Panc1 (cell line): Measurements from ENCODE around the gene ZSCAN31. TPM values are rescaled to one million over a fixed set of nuclear protein-coding genes. Genes with fewer than 3 reads are reported as not detected.

Experiments
- ATAC-seq: fragments of 200-7000 bp; cut with Tn5 transposase; 2 replicates; pipeline ENCODE4 v1.9.1; 2020; ENCODE audit warnings: mild to moderate bottlenecking, moderate library complexity
- Bru-seq: library from RNA; stranded (reverse); fragments of 400-500 nt; gene quantifications from one replicate; lab custom pipeline; 2021; lab: Mats Ljungman, UMichigan
- BruChase-seq, 2 experiments: library from RNA; stranded (reverse); fragments of 400-500 nt; gene quantifications; one replicate each; lab custom pipeline; 2021; lab: Mats Ljungman, UMichigan
- BruUV-seq: library from RNA; stranded (reverse); fragments of 400-500 nt; replicated peaks from 2 replicates; lab custom pipeline; 2021; lab: Mats Ljungman, UMichigan
- CTCF ChIA-PET: fragments of 300-600 bp; sonication (Branson Sonifier 250); formaldehyde crosslinking; loops from one replicate; lab custom pipeline; 2022; ENCODE audit warnings: antibody characterized with exemption; lab: Charles Lee
- POLR2A ChIA-PET: fragments of 300-600 bp; sonication (Branson Sonifier 250); formaldehyde crosslinking; loops from one replicate; lab custom pipeline; 2022; ENCODE audit warnings: antibody characterized with exemption; lab: Charles Lee
- DNase-seq: peaks from one replicate; pipeline ENCODE4 v3.0.0-alpha.2; 2010; ENCODE audit warnings: low read depth, low spot score
- H3K27ac ChIP-seq: 2 replicates; pipeline ENCODE4 v1.5.1; 2011; ENCODE audit warnings: mild to moderate bottlenecking, low read length, inconsistent platforms
- H3K27me3 ChIP-seq: fragments of 200-500 bp; sonication (Bioruptor generic); 2 replicates; pipeline ENCODE4 v1.6.0; 2014; ENCODE audit warnings: low read length, inconsistent platforms; ENCODE audit not compliant: control insufficient read depth, insufficient read depth
- H3K36me3 ChIP-seq: fragments of 200-500 bp; sonication (Bioruptor generic); 2 replicates; pipeline ENCODE4 v1.5.1; 2014; ENCODE audit warnings: inconsistent platforms, mild to moderate bottlenecking, low read length, moderate library complexity; ENCODE audit not compliant: control insufficient read depth, insufficient read depth
- H3K4me1 ChIP-seq: 2 replicates; pipeline ENCODE4 v1.5.1; 2011; ENCODE audit warnings: inconsistent platforms, mild to moderate bottlenecking, low read length, moderate library complexity; ENCODE audit not compliant: control insufficient read depth, insufficient read depth
- H3K4me3 ChIP-seq, 2 experiments: 2 replicates each; pipeline ENCODE4 v1.5.1; 2011 to 2012; ENCODE audit warnings: low read depth in 2 of 2, low read length in 2 of 2, mild to moderate bottlenecking in 2 of 2, inconsistent platforms in 1 of 2, moderate library complexity in 1 of 2
- H3K9me3 ChIP-seq: fragments of 200-500 bp; sonication (Bioruptor generic); 2 replicates; pipeline ENCODE4 v1.5.1; 2014; ENCODE audit warnings: low read depth, mild to moderate bottlenecking, inconsistent platforms, low read length, moderate library complexity; ENCODE audit not compliant: control insufficient read depth, insufficient read depth
- POLR2AphosphoS5 ChIP-seq: IDR thresholded peaks from 2 replicates; pipeline ENCODE4 v1.6.1; 2012; ENCODE audit warnings: mild to moderate bottlenecking, low read depth, low read length, moderate library complexity
- SIN3A ChIP-seq: IDR thresholded peaks from 2 replicates; pipeline ENCODE4 v1.6.1; 2012; ENCODE audit warnings: low read depth, mild to moderate bottlenecking, low read length, moderate library complexity, borderline replicate concordance; ENCODE audit not compliant: insufficient read depth
- TCF7L2 ChIP-seq: IDR thresholded peaks from 2 replicates; pipeline ENCODE4 v1.6.1; 2011; ENCODE audit warnings: mild to moderate bottlenecking, low read depth, low read length, inconsistent platforms
- in situ Hi-C: cut with HindIII; loops from 2 replicates; pipeline ENCODE4 v1.10.0; 2016; ENCODE audit warnings: low sequenced_read_pairs, low pct_unique_long_range_greater_than_20kb
- intact Hi-C: fragments of 100-400 bp; cut with micrococcal nuclease; formaldehyde crosslinking; loops from one replicate; pipeline ENCODE4 v1.10.0; 2022; ENCODE audit not compliant: unreplicated experiment
- long read RNA-seq: library from polyadenylated mRNA; unstranded; transcript quantifications from one replicate; pipeline ENCODE4 v2.0.0, GENCODE V29; 2021; ENCODE audit not compliant: unreplicated experiment
- polyA plus RNA-seq: library from polyadenylated mRNA; unstranded; fragments of >200 nt; gene quantifications from one replicate; pipeline ENCODE4 v1.2.1, GENCODE V29; 2012; ENCODE audit warnings: missing spikeins; ENCODE audit not compliant: insufficient read length
- total RNA-seq: library from RNA; stranded (reverse); gene quantifications from one replicate; pipeline ENCODE4 v1.2.1, GENCODE V29; 2021; ENCODE audit not compliant: unreplicated experiment
- TF ChIP-seq, protein P1 (sequence below): fragments of 450-650 bp; IDR thresholded peaks from 2 replicates; pipeline ENCODE4 v1.5.1; 2017; ENCODE audit warnings: mild to moderate bottlenecking
- TF ChIP-seq, protein P2 (sequence below), 2 experiments: IDR thresholded peaks; 2 replicates each; pipeline ENCODE4 v1.6.1; 2011 to 2012; ENCODE audit warnings: low read depth in 2 of 2, control low read depth in 1 of 2, low read length in 1 of 2, mild to moderate bottlenecking in 1 of 2, moderate library complexity in 1 of 2; ENCODE audit not compliant: insufficient read depth in 1 of 2

Gene ZSCAN31
- total RNA-seq (10.4 TPM), Bru-seq, nascent RNA (percentile 62 among the genes with signal in this experiment), BruChase-seq, experiment 1, labeled RNA remaining after a 2-hour chase (percentile 69 among the genes with signal in this experiment), BruChase-seq, experiment 2, labeled RNA remaining after a 6-hour chase (percentile 63 among the genes with signal in this experiment)
- 10.2 TPM for polyA plus RNA-seq
- long read RNA-seq, partial matches to known transcripts: 1 of 20 reads
- long read RNA-seq, other reads (novel, unspliced or antisense): 15 of 20 reads

DNA sequence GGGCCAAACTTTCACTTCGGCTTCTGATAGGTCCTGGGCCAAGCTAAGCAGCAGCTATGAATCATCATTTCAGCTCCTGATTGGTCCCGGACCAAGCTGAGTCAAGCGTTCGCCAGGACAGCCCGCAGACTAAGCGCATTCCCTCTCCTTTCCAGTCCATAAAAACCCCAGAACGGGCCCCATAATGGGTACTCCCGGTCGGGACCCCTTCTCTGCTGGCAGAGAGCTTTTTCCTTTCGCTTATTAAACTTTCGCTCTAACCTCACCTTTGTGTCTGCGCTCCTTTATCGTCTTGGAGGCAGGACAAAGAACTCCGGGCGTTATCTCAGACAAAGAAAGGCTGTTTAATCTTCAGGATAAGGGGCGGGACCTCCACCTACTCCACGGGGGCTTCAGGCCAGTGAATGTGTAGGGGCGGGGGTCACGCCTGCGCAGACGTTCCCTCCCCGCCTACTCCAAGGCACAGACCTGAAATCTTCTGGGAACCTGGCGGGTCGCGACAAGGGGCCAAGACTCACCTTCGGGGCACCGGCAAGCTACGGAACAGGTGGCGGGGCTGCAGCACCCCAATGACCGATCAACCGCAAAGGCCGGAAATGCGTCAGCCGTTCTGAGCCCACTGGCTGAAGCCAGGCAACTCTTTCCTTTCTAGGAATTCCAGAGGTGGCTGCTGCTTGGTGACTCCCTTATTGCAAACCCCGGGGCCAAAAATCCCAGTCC lies at the start of gene ZSCAN31:
Gene ZSCAN31, minus strand, starts transcription at position 585 of the 720 bp plus-strand sequence. CDS start 6,465 bp downstream, outside the sequence.
- in situ Hi-C loops (no loop called here), intact Hi-C loops (loop anchor here (5.0 kb wide), 1 partner anchor 113 kb away; no protein-coding TSS in a partner anchor)
- Histone ChIP-seq H3K4me3 (peak within 1 kb of the TSS; percentile 85 to 86), H3K36me3 (no peaks in the 10 kb centered on the region; the same call in 1 of the 2 replicates), H3K27me3 (no peaks in the 10 kb centered on the region), H3K27ac (peak within 1 kb of the TSS; percentile 95), H3K9me3 (no peaks in the 10 kb centered on the region), H3K4me1 (peaks cover 23% of the 10 kb centered on the region)
- no peak for DNase-seq
- TF ChIP-seq, protein P1, sequence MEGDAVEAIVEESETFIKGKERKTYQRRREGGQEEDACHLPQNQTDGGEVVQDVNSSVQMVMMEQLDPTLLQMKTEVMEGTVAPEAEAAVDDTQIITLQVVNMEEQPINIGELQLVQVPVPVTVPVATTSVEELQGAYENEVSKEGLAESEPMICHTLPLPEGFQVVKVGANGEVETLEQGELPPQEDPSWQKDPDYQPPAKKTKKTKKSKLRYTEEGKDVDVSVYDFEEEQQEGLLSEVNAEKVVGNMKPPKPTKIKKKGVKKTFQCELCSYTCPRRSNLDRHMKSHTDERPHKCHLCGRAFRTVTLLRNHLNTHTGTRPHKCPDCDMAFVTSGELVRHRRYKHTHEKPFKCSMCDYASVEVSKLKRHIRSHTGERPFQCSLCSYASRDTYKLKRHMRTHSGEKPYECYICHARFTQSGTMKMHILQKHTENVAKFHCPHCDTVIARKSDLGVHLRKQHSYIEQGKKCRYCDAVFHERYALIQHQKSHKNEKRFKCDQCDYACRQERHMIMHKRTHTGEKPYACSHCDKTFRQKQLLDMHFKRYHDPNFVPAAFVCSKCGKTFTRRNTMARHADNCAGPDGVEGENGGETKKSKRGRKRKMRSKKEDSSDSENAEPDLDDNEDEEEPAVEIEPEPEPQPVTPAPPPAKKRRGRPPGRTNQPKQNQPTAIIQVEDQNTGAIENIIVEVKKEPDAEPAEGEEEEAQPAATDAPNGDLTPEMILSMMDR: no peak
- peak; percentile 96 for TF ChIP-seq POLR2AphosphoS5
- TF ChIP-seq SIN3A: 0 out of 2 replicates have a peak, but pooled peaks have one; percentile 10
- TF ChIP-seq TCF7L2: 0 out of 2 replicates have a peak, but pooled peaks have one; percentile 25
- TF ChIP-seq, protein P2, sequence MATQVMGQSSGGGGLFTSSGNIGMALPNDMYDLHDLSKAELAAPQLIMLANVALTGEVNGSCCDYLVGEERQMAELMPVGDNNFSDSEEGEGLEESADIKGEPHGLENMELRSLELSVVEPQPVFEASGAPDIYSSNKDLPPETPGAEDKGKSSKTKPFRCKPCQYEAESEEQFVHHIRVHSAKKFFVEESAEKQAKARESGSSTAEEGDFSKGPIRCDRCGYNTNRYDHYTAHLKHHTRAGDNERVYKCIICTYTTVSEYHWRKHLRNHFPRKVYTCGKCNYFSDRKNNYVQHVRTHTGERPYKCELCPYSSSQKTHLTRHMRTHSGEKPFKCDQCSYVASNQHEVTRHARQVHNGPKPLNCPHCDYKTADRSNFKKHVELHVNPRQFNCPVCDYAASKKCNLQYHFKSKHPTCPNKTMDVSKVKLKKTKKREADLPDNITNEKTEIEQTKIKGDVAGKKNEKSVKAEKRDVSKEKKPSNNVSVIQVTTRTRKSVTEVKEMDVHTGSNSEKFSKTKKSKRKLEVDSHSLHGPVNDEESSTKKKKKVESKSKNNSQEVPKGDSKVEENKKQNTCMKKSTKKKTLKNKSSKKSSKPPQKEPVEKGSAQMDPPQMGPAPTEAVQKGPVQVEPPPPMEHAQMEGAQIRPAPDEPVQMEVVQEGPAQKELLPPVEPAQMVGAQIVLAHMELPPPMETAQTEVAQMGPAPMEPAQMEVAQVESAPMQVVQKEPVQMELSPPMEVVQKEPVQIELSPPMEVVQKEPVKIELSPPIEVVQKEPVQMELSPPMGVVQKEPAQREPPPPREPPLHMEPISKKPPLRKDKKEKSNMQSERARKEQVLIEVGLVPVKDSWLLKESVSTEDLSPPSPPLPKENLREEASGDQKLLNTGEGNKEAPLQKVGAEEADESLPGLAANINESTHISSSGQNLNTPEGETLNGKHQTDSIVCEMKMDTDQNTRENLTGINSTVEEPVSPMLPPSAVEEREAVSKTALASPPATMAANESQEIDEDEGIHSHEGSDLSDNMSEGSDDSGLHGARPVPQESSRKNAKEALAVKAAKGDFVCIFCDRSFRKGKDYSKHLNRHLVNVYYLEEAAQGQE (IDR thresholded peaks at IDR 0.05; ENCODE audit: insufficient read depth in 1 of 2, low read depth in 2 of 2, low read length in 1 of 2): no peak; a peak in 1 of 4 replicates
- TSS peak; percentile 97 for BruUV-seq
- CTCF ChIA-PET: no interaction called here
- ATAC-seq: peak; percentile 97
- POLR2A ChIA-PET: interaction anchor here (0.6 to 0.7 kb wide), 5 partner anchors 9 to 526 kb away, joined by 3 to 6 read pairs (median 3); partner anchors contain the start of gene ZKSCAN3

DNA sequence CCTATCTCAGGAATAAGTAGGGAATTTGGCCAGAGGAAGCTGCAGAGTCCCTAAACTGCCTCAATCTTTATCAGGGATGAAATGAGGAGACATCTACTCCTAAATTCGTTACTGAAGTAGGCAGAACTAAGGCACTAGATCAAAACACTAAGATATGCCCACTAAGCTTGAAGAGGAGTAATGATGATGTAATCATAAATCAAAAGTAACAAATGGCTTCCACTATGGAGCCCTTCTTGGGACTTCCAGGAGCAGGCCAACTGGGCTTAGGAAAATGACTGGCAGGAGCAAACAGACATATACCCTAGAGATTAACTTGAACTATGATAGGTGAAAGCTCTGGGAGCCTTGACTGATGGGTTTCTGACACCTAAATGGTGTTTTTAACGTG lies 48.2 kb upstream of the ZSCAN31 start:
- Histone ChIP-seq H3K27me3 (no peaks in the 10 kb centered on the region), H3K9me3 (peaks cover 9% of the 10 kb centered on the region; the same call in 1 of the 2 replicates), H3K36me3 (no peaks in the 10 kb centered on the region; the same call in 1 of the 2 replicates), H3K4me1 (peaks cover 15% of the 10 kb centered on the region), H3K27ac (peak overlapping the region; percentile 98), H3K4me3 (no peak overlapping the region)
- no peak for TF ChIP-seq POLR2AphosphoS5
- no peak for TF ChIP-seq SIN3A
- TF ChIP-seq, protein P2 (IDR thresholded peaks at IDR 0.05; ENCODE audit: insufficient read depth in 1 of 2, low read depth in 2 of 2, low read length in 1 of 2): no peak
- TF ChIP-seq, protein P1: no peak
- no peak for TF ChIP-seq TCF7L2
- ATAC-seq (no peak), DNase-seq (no peak)
- intact Hi-C loops (no loop called here), in situ Hi-C loops (no loop called here)
- ChIA-PET POLR2A (interaction anchor here (0.6 kb wide), 1 partner anchor 9 kb away, joined by 3 read pairs; no protein-coding TSS in a partner anchor), CTCF (interaction anchor here (0.5 to 2.1 kb wide), 4 partner anchors 14 to 403 kb away, joined by 3 to 8 read pairs (median 3); no protein-coding TSS in a partner anchor)
- BruUV-seq: no TSS peak
